SH-SY5Y (cell line): ENCODE measurements around the gene TRIM28.

ENCODE experiments used
- GATA2 ChIP-seq: IDR thresholded peaks from 2 replicates; pipeline ENCODE4 v1.6.1; 2011; ENCODE audit warnings: mild to moderate bottlenecking, low read depth, low read length
- GATA3 ChIP-seq: IDR thresholded peaks from 2 replicates; pipeline ENCODE4 v1.6.1; 2011; ENCODE audit warnings: low read depth, mild to moderate bottlenecking, low read length, moderate library complexity

DNA sequence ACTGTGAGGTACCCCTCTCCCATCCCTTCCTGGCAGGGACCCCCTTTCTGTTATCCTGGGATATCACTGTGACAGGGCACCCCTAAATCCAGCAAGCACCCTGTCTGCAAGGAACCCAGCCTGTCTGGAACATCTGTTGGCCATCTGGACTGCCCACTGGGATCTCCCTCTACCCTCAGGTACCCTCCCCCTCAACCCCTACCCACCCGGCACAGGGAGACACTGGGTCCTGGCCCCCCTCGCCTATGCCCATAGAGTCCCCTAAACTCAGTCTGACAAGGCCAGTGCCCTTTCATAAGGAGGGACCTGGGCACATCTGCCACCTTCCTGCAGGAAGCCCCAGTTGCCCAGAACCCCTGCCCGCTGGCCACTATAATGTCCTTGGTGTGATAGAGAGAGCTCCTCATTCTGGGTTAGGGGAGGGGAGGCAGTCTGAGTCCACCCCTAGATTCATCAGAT lies 29.3 kb upstream of the TRIM28 start:
- TF ChIP-seq GATA2: no peak
- TF ChIP-seq GATA3: no peak
